GM12865 (cell line): ENCODE measurements around the gene LRRC4C.

Experiments
- DNase-seq: peaks from one replicate; pipeline ENCODE4 v3.0.0; 2010; ENCODE audit warnings: low read depth
- H3K4me3 ChIP-seq: 2 replicates; pipeline ENCODE4 v1.5.1; 2011; ENCODE audit warnings: mild to moderate bottlenecking, low read depth, low read length, control low read depth
- TF ChIP-seq, protein P1 (sequence below): IDR thresholded peaks from 2 replicates; pipeline ENCODE4 v1.5.1; 2011; ENCODE audit warnings: low read length, control low read depth, low read depth, inconsistent platforms; ENCODE audit not compliant: insufficient read depth; ENCODE audit errors: missing control alignments

The LRRC4C gene

GRCh38 chr11:40292721-40293508, 1166.5 kb downstream of the LRRC4C start:
- TF ChIP-seq, protein P1, sequence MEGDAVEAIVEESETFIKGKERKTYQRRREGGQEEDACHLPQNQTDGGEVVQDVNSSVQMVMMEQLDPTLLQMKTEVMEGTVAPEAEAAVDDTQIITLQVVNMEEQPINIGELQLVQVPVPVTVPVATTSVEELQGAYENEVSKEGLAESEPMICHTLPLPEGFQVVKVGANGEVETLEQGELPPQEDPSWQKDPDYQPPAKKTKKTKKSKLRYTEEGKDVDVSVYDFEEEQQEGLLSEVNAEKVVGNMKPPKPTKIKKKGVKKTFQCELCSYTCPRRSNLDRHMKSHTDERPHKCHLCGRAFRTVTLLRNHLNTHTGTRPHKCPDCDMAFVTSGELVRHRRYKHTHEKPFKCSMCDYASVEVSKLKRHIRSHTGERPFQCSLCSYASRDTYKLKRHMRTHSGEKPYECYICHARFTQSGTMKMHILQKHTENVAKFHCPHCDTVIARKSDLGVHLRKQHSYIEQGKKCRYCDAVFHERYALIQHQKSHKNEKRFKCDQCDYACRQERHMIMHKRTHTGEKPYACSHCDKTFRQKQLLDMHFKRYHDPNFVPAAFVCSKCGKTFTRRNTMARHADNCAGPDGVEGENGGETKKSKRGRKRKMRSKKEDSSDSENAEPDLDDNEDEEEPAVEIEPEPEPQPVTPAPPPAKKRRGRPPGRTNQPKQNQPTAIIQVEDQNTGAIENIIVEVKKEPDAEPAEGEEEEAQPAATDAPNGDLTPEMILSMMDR = no peak
- no peak overlapping the region for H3K4me3 ChIP-seq

DNA sequence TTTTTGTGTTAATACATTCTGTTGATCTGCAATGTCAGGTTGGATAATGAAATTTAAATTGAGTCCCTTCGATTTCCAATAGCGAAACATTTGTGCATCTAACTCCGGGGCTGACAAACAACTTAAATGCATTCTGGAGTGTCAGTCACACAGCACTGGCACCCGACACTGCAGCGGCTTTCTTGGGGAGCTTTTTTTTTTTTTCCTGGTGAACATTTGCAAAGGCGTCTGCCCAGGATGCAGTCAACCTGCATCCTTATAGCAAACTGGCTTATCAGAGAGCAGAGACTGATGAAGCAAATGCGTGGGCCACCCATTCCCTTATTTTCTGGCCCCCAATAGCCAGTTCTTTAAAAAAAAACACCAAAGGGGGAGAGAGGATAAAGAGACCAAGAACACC, 1167.7 kb downstream of the LRRC4C start:
- TF ChIP-seq, protein P1 = no peak

More at GRCh38 chr11:40292721-40293508, 1166.5 kb downstream of the LRRC4C start:
- DNase-seq = no peak

GRCh38 chr11:40291329-40291728, 1168.1 kb downstream of the LRRC4C start:
- DNase-seq = no peak
- H3K4me3 ChIP-seq = no peak overlapping the region
- TF ChIP-seq, protein P1 = no peak

More for the DNA sequence above, 1167.7 kb downstream of the LRRC4C start:
- no peak overlapping the region for H3K4me3 ChIP-seq
- no peak for DNase-seq

GRCh38 chr11:40290171-40290631, 1169.3 kb downstream of the LRRC4C start:
- H3K4me3 ChIP-seq = no peak overlapping the region
- TF ChIP-seq, protein P1 = no peak
- no peak for DNase-seq

DNA sequence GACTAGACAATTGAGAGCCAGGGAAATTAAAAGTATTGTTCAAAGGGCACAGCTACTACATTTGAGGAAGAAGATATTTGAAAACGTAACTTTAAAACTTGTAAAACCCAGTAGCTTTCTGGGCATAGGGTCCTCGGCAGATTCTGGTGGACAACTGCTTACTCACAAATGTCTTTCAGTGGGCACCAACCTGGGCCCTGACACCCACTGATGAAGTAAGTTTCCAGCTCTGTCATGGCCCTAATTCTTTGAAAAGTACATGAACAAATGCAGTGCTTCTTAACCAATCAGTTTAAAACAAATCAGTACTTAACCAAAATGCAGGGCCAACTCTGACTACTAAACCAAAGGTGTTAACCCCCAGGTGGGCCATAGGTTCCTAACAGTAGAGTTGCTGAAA, 1170.1 kb downstream of the LRRC4C start:
- no peak overlapping the region for H3K4me3 ChIP-seq
- DNase-seq = no peak
- TF ChIP-seq, protein P1 = no peak

GRCh38 chr11:40287916-40288803, 1171.3 kb downstream of the LRRC4C start:
- no peak for DNase-seq
- TF ChIP-seq, protein P1 = no peak
- no peak overlapping the region for H3K4me3 ChIP-seq
